ENCODE measurements around the gene SZT2. TPM values are rescaled to one million over a fixed set of nuclear protein-coding genes. Genes with fewer than 3 reads are reported as not detected.

Gene SZT2
- total and polyA plus RNA-seq, 2 donors (not counting 1 experiment from before 2014, with no cell fraction given) = 7.1 to 26.9 TPM

GRCh38 chr1:43484367-43484766, 94.7 kb downstream of the SZT2 start:
- H3K27ac ChIP-seq (ENCODE audit: insufficient read depth, low read length) = no peak overlapping the region
- H3K4me3 ChIP-seq (replicated peaks in 1 of 4; ENCODE audit: control extremely low read depth in 1 of 4, insufficient read depth in 1 of 4, low read depth in 3 of 4, low read length in 4 of 4) = no peak overlapping the region
- H3K27me3 ChIP-seq (ENCODE audit: control insufficient read depth, insufficient read depth, low read length) = no peaks in the 10 kb centered on the region
- no peak overlapping the region for H2AFZ ChIP-seq (ENCODE audit: low read length)
- no peak for DNase-seq (ENCODE audit: low read depth in 2 of 2)
- H3K9ac ChIP-seq (ENCODE audit: insufficient read depth, low read length) = no peak overlapping the region
- no peaks in the 10 kb centered on the region for H4K20me1 ChIP-seq (ENCODE audit: control insufficient read depth, extremely low read depth, insufficient read depth, low read length)
- H3K4me1 ChIP-seq (ENCODE audit: control insufficient read depth, extremely low read depth, insufficient read depth, low read length) = no peaks in the 10 kb centered on the region
- no peaks in the 10 kb centered on the region for H3K79me2 ChIP-seq (ENCODE audit: control insufficient read depth, insufficient read depth, low read length)
- no peak overlapping the region for H3K4me2 ChIP-seq (ENCODE audit: extremely low read depth, insufficient read depth, low read length)
- H3K36me3 ChIP-seq (ENCODE audit: control insufficient read depth, insufficient read depth, low read length) = no peaks in the 10 kb centered on the region
- TF ChIP-seq CTCF (conservative IDR thresholded peaks at IDR 0.05 in 1 of 2, IDR thresholded peaks at IDR 0.05 in 1 of 2; ENCODE audit: low read depth in 1 of 2, low read length in 2 of 2) (no peak), EZH2 (IDR thresholded peaks at IDR 0.05; ENCODE audit: low read length, missing control alignments) (no peak)
- H3K9me3 ChIP-seq (ENCODE audit: control insufficient read depth, insufficient read depth, low read depth, low read length) = no peaks in the 10 kb centered on the region

GRCh38 chr1:43488165-43488564, 98.5 kb downstream of the SZT2 start:
- no peaks in the 10 kb centered on the region for H3K9me3 ChIP-seq (ENCODE audit: control insufficient read depth, insufficient read depth, low read depth, low read length)
- H3K9ac ChIP-seq (ENCODE audit: insufficient read depth, low read length) = no peak overlapping the region
- no peak overlapping the region for H3K27ac ChIP-seq (ENCODE audit: insufficient read depth, low read length)
- no peaks in the 10 kb centered on the region for H4K20me1 ChIP-seq (ENCODE audit: control insufficient read depth, extremely low read depth, insufficient read depth, low read length)
- no peak for TF ChIP-seq EZH2 (IDR thresholded peaks at IDR 0.05; ENCODE audit: low read length, missing control alignments)
- TF ChIP-seq CTCF (conservative IDR thresholded peaks at IDR 0.05 in 1 of 2, IDR thresholded peaks at IDR 0.05 in 1 of 2; ENCODE audit: low read depth in 1 of 2, low read length in 2 of 2) = no peak
- no peaks in the 10 kb centered on the region for H3K36me3 ChIP-seq (ENCODE audit: control insufficient read depth, insufficient read depth, low read length)
- H3K4me2 ChIP-seq (ENCODE audit: extremely low read depth, insufficient read depth, low read length) = no peak overlapping the region
- no peak for DNase-seq (ENCODE audit: low read depth in 2 of 2)
- peaks cover 2% of the 10 kb centered on the region for H3K4me1 ChIP-seq (ENCODE audit: control insufficient read depth, extremely low read depth, insufficient read depth, low read length)
- H3K4me3 ChIP-seq (replicated peaks in 1 of 4; ENCODE audit: control extremely low read depth in 1 of 4, insufficient read depth in 1 of 4, low read depth in 3 of 4, low read length in 4 of 4) = no peak overlapping the region
- no peak overlapping the region for H2AFZ ChIP-seq (ENCODE audit: low read length)
- no peaks in the 10 kb centered on the region for H3K79me2 ChIP-seq (ENCODE audit: control insufficient read depth, insufficient read depth, low read length)
- H3K27me3 ChIP-seq (ENCODE audit: control insufficient read depth, insufficient read depth, low read length) = no peaks in the 10 kb centered on the region

- Histone ChIP-seq H3K36me3 (ENCODE audit: control insufficient read depth, insufficient read depth, low read length) (no peaks in the 10 kb centered on the region), H3K9ac (ENCODE audit: insufficient read depth, low read length) (no peak overlapping the region), H4K20me1 (ENCODE audit: control insufficient read depth, extremely low read depth, insufficient read depth, low read length) (no peaks in the 10 kb centered on the region), H3K9me3 (ENCODE audit: control insufficient read depth, insufficient read depth, low read depth, low read length) (no peaks in the 10 kb centered on the region), H3K4me3 (replicated peaks in 1 of 4; ENCODE audit: control extremely low read depth in 1 of 4, insufficient read depth in 1 of 4, low read depth in 3 of 4, low read length in 4 of 4) (no peak overlapping the region), H2AFZ (ENCODE audit: low read length) (no peak overlapping the region), H3K27me3 (ENCODE audit: control insufficient read depth, insufficient read depth, low read length) (no peaks in the 10 kb centered on the region), H3K4me2 (ENCODE audit: extremely low read depth, insufficient read depth, low read length) (no peak overlapping the region), H3K79me2 (ENCODE audit: control insufficient read depth, insufficient read depth, low read length) (no peaks in the 10 kb centered on the region), H3K4me1 (ENCODE audit: control insufficient read depth, extremely low read depth, insufficient read depth, low read length) (peaks cover 2% of the 10 kb centered on the region), H3K27ac (ENCODE audit: insufficient read depth, low read length) (no peak overlapping the region)
- TF ChIP-seq CTCF (conservative IDR thresholded peaks at IDR 0.05 in 1 of 2, IDR thresholded peaks at IDR 0.05 in 1 of 2; ENCODE audit: low read depth in 1 of 2, low read length in 2 of 2) (no peak), EZH2 (IDR thresholded peaks at IDR 0.05; ENCODE audit: low read length, missing control alignments) (no peak)
- DNase-seq (ENCODE audit: low read depth in 2 of 2) = no peak
These were observed 101.4 kb downstream of the SZT2 start for GRCh38 chr1:43491061-43491460.
